ENCODE data around the gene MMS22L. TPM values are rescaled to one million over a fixed set of nuclear protein-coding genes. Genes with fewer than 3 reads are reported as not detected.
A peak's percentile ranks its signal among the peaks of the same experiment; 100 is the strongest.
"Not testable (repeated sequence)": the region's sequence is repeated elsewhere in the genome, so short reads cannot be mapped to it uniquely, and the experiment has no call there.

Gene MMS22L
- polyA plus RNA-seq, 6 donors from 2014 or later = 1.3 to 15.2 (median 6.5) TPM

GRCh38 chr6:97207383-97207782, 75.6 kb downstream of the MMS22L start:
- no peak overlapping the region for H3K27ac Mint-ChIP-seq
- no peak for DNase-seq
- H3K4me1 Mint-ChIP-seq = no peaks in the 10 kb centered on the region
- H3K36me3 Mint-ChIP-seq = peaks cover 0 to 8% of the 10 kb centered on the region in 2 donors
- no peaks in the 10 kb centered on the region for H3K27me3 Mint-ChIP-seq
- H3K4me3 Mint-ChIP-seq = no peak overlapping the region
- H3K9me3 Mint-ChIP-seq = no peaks in the 10 kb centered on the region
- ATAC-seq (ENCODE audit: low read depth in 2 of 2) = no peak

GRCh38 chr6:97205966-97206365, 77.0 kb downstream of the MMS22L start:
- Mint-ChIP-seq H3K4me3 (no peak overlapping the region), H3K4me1 (no peaks in the 10 kb centered on the region), H3K9me3 (no peaks in the 10 kb centered on the region), H3K27me3 (no peaks in the 10 kb centered on the region), H3K36me3 (peaks cover 0 to 8% of the 10 kb centered on the region in 2 donors), H3K27ac (peak overlapping the region in 1 of 6 donors; percentile 12)
- no peak for DNase-seq
- no peak for ATAC-seq (ENCODE audit: low read depth in 2 of 2)

GRCh38 chr6:97203343-97203742, 79.7 kb downstream of the MMS22L start:
- DNase-seq = no peak
- no peak overlapping the region for H3K27ac Mint-ChIP-seq
- H3K4me1 Mint-ChIP-seq = no peaks in the 10 kb centered on the region
- H3K27me3 Mint-ChIP-seq = no peaks in the 10 kb centered on the region
- H3K4me3 Mint-ChIP-seq = no peak overlapping the region
- no peak for ATAC-seq (ENCODE audit: low read depth in 2 of 2)
- no peaks in the 10 kb centered on the region for H3K9me3 Mint-ChIP-seq
- H3K36me3 Mint-ChIP-seq = peaks cover 0 to 8% of the 10 kb centered on the region in 2 donors

- DNase-seq = no peak
- H3K27me3 Mint-ChIP-seq = no peaks in the 10 kb centered on the region
- H3K27ac Mint-ChIP-seq = no peak overlapping the region
- no peak overlapping the region for H3K4me3 Mint-ChIP-seq
- no peaks in the 10 kb centered on the region for H3K9me3 Mint-ChIP-seq
- peaks cover 0 to 6% of the 10 kb centered on the region in 2 donors for H3K36me3 Mint-ChIP-seq
- H3K4me1 Mint-ChIP-seq = no peaks in the 10 kb centered on the region
- no peak for ATAC-seq (ENCODE audit: low read depth in 2 of 2)
These were observed 84.9 kb downstream of the MMS22L start for GRCh38 chr6:97198046-97198565.

- Mint-ChIP-seq H3K27ac (peak overlapping the region in 1 of 6 donors; percentile 44), H3K36me3 (peaks cover 0 to 6% of the 10 kb centered on the region in 2 donors), H3K9me3 (no peaks in the 10 kb centered on the region), H3K4me1 (no peaks in the 10 kb centered on the region), H3K27me3 (no peaks in the 10 kb centered on the region), H3K4me3 (no peak overlapping the region)
- DNase-seq (no peak), ATAC-seq (ENCODE audit: low read depth in 2 of 2) (no peak)
These were observed 87.9 kb downstream of the MMS22L start for GRCh38 chr6:97195117-97195516.

GRCh38 chr6:97189767-97190166, 93.2 kb downstream of the MMS22L start:
- Mint-ChIP-seq H3K36me3 (peaks cover 0 to 6% of the 10 kb centered on the region in 2 donors), H3K27ac (no peak overlapping the region), H3K27me3 (no peaks in the 10 kb centered on the region), H3K4me1 (no peaks in the 10 kb centered on the region), H3K4me3 (no peak overlapping the region), H3K9me3 (no peaks in the 10 kb centered on the region)
- DNase-seq = no peak
- no peak for ATAC-seq (ENCODE audit: low read depth in 2 of 2)

GRCh38 chr6:97187951-97188350, 95.1 kb downstream of the MMS22L start:
- no peak overlapping the region for H3K27ac Mint-ChIP-seq
- no peaks in the 10 kb centered on the region for H3K9me3 Mint-ChIP-seq
- ATAC-seq (ENCODE audit: low read depth in 2 of 2) = no peak
- no peaks in the 10 kb centered on the region for H3K36me3 Mint-ChIP-seq
- no peak overlapping the region for H3K4me3 Mint-ChIP-seq
- no peaks in the 10 kb centered on the region for H3K27me3 Mint-ChIP-seq
- DNase-seq = no peak
- no peaks in the 10 kb centered on the region for H3K4me1 Mint-ChIP-seq

- H3K27me3 Mint-ChIP-seq = no peaks in the 10 kb centered on the region
- no peaks in the 10 kb centered on the region for H3K4me1 Mint-ChIP-seq
- H3K4me3 Mint-ChIP-seq = no peak overlapping the region
- H3K36me3 Mint-ChIP-seq = no peaks in the 10 kb centered on the region
- peak; percentile 41 for DNase-seq
- no peak overlapping the region for H3K27ac Mint-ChIP-seq
- ATAC-seq (ENCODE audit: low read depth in 2 of 2) = peak; percentile 32 to 62
- H3K9me3 Mint-ChIP-seq = no peaks in the 10 kb centered on the region
These were observed 96.5 kb downstream of the MMS22L start for GRCh38 chr6:97186416-97186999.

GRCh38 chr6:97177905-97178304, 105.1 kb downstream of the MMS22L start:
- H3K27me3 Mint-ChIP-seq = no peaks in the 10 kb centered on the region
- H3K4me3 Mint-ChIP-seq = no peak overlapping the region
- H3K9me3 Mint-ChIP-seq = peaks cover 0 to 4% (median 0%) of the 10 kb centered on the region in 7 donors
- ATAC-seq (ENCODE audit: low read depth in 2 of 2) = no peak
- no peak for DNase-seq
- H3K4me1 Mint-ChIP-seq = peaks cover 0 to 5% (median 0%) of the 10 kb centered on the region in 3 donors
- no peak overlapping the region for H3K27ac Mint-ChIP-seq
- H3K36me3 Mint-ChIP-seq = peaks cover 9 to 12% of the 10 kb centered on the region in 2 donors

GRCh38 chr6:97176468-97176867, 106.5 kb downstream of the MMS22L start:
- Mint-ChIP-seq H3K27ac (peak overlapping the region in 1 of 6 donors; percentile 39), H3K9me3 (peaks cover 0 to 4% (median 0%) of the 10 kb centered on the region in 7 donors)

GRCh38 chr6:97175806-97176205, 107.2 kb downstream of the MMS22L start:
- Mint-ChIP-seq H3K27ac (no peak overlapping the region), H3K4me3 (no peak overlapping the region), H3K36me3 (peaks cover 9 to 20% of the 10 kb centered on the region in 2 donors), H3K27me3 (no peaks in the 10 kb centered on the region), H3K4me1 (peaks cover 0 to 5% (median 0%) of the 10 kb centered on the region in 3 donors), H3K9me3 (peaks cover 0 to 4% (median 0%) of the 10 kb centered on the region in 7 donors)
- DNase-seq (no peak), ATAC-seq (ENCODE audit: low read depth in 2 of 2) (no peak)

More at GRCh38 chr6:97176468-97176867, 106.5 kb downstream of the MMS22L start:
- Mint-ChIP-seq H3K36me3 (peaks cover 9 to 14% of the 10 kb centered on the region in 2 donors), H3K4me3 (no peak overlapping the region), H3K4me1 (peaks cover 0 to 5% (median 0%) of the 10 kb centered on the region in 3 donors), H3K27me3 (no peaks in the 10 kb centered on the region)
- ATAC-seq (ENCODE audit: low read depth in 2 of 2) = no peak
- no peak for DNase-seq

GRCh38 chr6:97174471-97174870, 108.5 kb downstream of the MMS22L start:
- Mint-ChIP-seq H3K27ac (peak overlapping the region in 1 of 6 donors; percentile 5), H3K36me3 (peaks cover 9 to 18% of the 10 kb centered on the region in 2 donors), H3K4me1 (peaks cover 0 to 5% (median 0%) of the 10 kb centered on the region in 3 donors), H3K4me3 (no peak overlapping the region), H3K9me3 (peaks cover 0 to 4% (median 0%) of the 10 kb centered on the region in 7 donors), H3K27me3 (no peaks in the 10 kb centered on the region)
- no peak for ATAC-seq (ENCODE audit: low read depth in 2 of 2)
- DNase-seq = no peak

GRCh38 chr6:97160280-97160679, 122.7 kb downstream of the MMS22L start:
- no peaks in the 10 kb centered on the region for H3K4me1 Mint-ChIP-seq
- H3K9me3 Mint-ChIP-seq = peaks cover 5 to 35% (median 15%) of the 10 kb centered on the region in 7 donors
- no peak for DNase-seq
- H3K27ac Mint-ChIP-seq = no peak overlapping the region
- ATAC-seq (ENCODE audit: low read depth in 2 of 2) = no peak
- H3K4me3 Mint-ChIP-seq = no peak overlapping the region
- peaks cover 25 to 27% of the 10 kb centered on the region in 2 donors for H3K36me3 Mint-ChIP-seq
- H3K27me3 Mint-ChIP-seq = no peaks in the 10 kb centered on the region

GRCh38 chr6:97155447-97155846, 127.6 kb downstream of the MMS22L start:
- not testable (repeated sequence) for H3K4me1 Mint-ChIP-seq; H3K4me3 Mint-ChIP-seq; ATAC-seq (ENCODE audit: low read depth in 2 of 2); DNase-seq; H3K27me3 Mint-ChIP-seq; H3K27ac Mint-ChIP-seq
- H3K36me3 Mint-ChIP-seq = peaks cover 3 to 18% of the 10 kb centered on the region in 2 donors
- H3K9me3 Mint-ChIP-seq = peaks cover under 1 to 30% (median 15%) of the 10 kb centered on the region in 7 donors
